ENCODE results near the gene APBB1.

APBB1 gene

DNA sequence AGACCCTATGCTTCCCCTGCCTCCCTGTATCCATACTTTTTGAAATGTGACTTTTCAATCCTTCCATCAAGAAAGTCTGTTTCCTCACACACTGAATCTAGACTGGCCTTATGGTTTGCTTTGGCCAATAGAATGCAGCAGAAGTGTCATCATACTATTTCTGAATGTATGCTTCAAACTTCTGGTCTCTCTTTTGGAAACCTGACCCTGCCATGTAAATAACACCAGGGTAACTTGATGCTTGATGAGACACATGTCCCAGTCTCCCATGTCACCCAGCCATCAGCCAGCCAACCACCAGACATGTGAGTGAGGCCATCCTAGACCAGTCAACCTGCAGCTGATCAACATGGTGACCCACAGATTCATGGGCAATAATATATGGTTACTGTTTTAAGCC is 68.9 kb downstream of the APBB1 start:
- DNase-seq, result no peak

DNA sequence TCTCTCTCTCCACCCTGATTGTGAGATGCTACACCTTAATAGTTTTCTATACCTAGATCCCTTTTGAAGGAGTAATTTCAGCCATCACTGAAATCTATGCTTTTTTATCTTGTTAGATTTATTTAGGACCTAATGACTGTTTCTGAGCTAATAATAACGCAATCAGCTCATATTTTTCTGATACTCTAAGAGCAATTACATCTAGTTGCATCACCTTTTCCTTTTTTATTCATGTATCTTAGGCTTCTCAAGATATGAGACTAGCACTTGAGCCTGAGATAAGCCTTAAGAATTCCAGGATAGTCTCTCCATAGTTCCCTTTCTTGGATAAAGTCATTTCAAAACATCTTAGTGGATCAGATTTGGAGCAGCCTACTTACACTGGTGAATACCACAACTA is 73.5 kb downstream of the APBB1 start:
- no peak for DNase-seq

Data from SHP77 (cell line).